GM12891 (cell line): ENCODE data around the gene CCDC88B.
A peak's percentile ranks its signal among the peaks of the same experiment; 100 is the strongest.

Experiments used
- DNase-seq: peaks from one replicate; pipeline ENCODE4 v3.0.0; 2011; ENCODE audit warnings: low spot score; ENCODE audit not compliant: insufficient read length
- FAIRE-seq: peaks from 2 replicates; lab custom pipeline; 2011; peaks lifted over from hg19 to GRCh38; lab: Jason Lieb, UNC
- PAX5 ChIP-seq: IDR thresholded peaks from 2 replicates; pipeline ENCODE4 v1.6.1; 2011; ENCODE audit warnings: low read length, moderate library complexity, mild to moderate bottlenecking; ENCODE audit not compliant: insufficient read depth, severe bottlenecking
- POLR2A ChIP-seq: IDR thresholded peaks from 2 replicates; pipeline ENCODE4 v1.6.1; 2011; ENCODE audit warnings: low read depth, low read length, control low read depth
- POLR2AphosphoS5 ChIP-seq: IDR thresholded peaks from 2 replicates; pipeline ENCODE4 v1.6.1; 2011; ENCODE audit warnings: low read depth, low read length, control low read depth
- POU2F2 ChIP-seq: IDR thresholded peaks from 2 replicates; pipeline ENCODE4 v1.6.1; 2011; ENCODE audit warnings: low read depth, mild to moderate bottlenecking, control low read depth, low read length, moderate library complexity
- SPI1 ChIP-seq: IDR thresholded peaks from 2 replicates; pipeline ENCODE4 v1.6.1; 2011; ENCODE audit warnings: low read depth, low read length, control low read depth
- TAF1 ChIP-seq: IDR thresholded peaks from 2 replicates; pipeline ENCODE4 v1.6.1; 2011; ENCODE audit warnings: low read depth, low read length, control low read depth

Gene CCDC88B

GRCh38 chr11:64369440-64370421 lies 29.7 kb downstream of the CCDC88B start:
- FAIRE-seq, result no peak
- TF ChIP-seq POU2F2, result no peak
- no peak for TF ChIP-seq POLR2AphosphoS5
- TF ChIP-seq POLR2A, result no peak
- TF ChIP-seq TAF1, result no peak
- TF ChIP-seq SPI1, result no peak
- TF ChIP-seq PAX5, result no peak
- DNase-seq, result no peak

DNA sequence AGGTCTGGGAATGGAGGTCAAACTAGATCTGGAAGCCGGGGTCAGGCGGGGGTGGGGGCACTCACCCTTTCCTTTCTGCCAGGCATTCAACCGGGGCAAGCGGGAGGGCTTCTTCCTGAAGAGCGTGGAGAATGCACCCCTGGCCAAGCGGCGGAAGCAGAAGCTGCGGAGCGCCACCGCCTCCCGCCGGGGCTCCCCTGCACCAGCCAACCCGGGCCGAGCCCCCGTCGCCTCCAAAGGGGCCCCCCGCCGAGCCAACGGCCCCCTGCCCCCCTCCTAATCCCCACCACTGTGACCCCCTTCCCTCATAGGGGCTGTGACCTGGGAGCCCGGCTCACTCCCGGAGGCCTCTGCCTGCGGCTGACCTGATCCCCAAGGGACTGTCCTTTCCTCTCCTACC lies 31.2 kb downstream of the CCDC88B start:
- TF ChIP-seq POLR2AphosphoS5, result no peak
- TF ChIP-seq PAX5, result no peak
- TF ChIP-seq POLR2A, result no peak
- TF ChIP-seq SPI1, result no peak
- TF ChIP-seq TAF1, result no peak
- no peak for DNase-seq
- FAIRE-seq, result no peak

GRCh38 chr11:64372021-64372420 lies 32.0 kb downstream of the CCDC88B start:
- no peak for FAIRE-seq
- TF ChIP-seq PAX5 (no peak), POU2F2 (no peak), TAF1 (no peak), POLR2A (no peak), POLR2AphosphoS5 (no peak), SPI1 (no peak)

GRCh38 chr11:64372802-64373597 lies 33.0 kb downstream of the CCDC88B start:
- DNase-seq (no peak), FAIRE-seq (peak; percentile 13)
- TF ChIP-seq PAX5 (no peak), POU2F2 (no peak), SPI1 (no peak), POLR2AphosphoS5 (no peak), TAF1 (no peak), POLR2A (no peak)

More at GRCh38 chr11:64372021-64372420, 32.0 kb downstream of the CCDC88B start:
- DNase-seq, result no peak

GRCh38 chr11:64373598-64373974 lies 33.6 kb downstream of the CCDC88B start:
- FAIRE-seq (no peak), DNase-seq (no peak)
- peak; percentile 66 for TF ChIP-seq SPI1
- TF ChIP-seq TAF1, result no peak
- TF ChIP-seq POU2F2, result no peak

- DNase-seq, result no peak
- no peak for FAIRE-seq
- TF ChIP-seq TAF1, result no peak
- no peak for TF ChIP-seq PAX5
- no peak for TF ChIP-seq SPI1
- no peak for TF ChIP-seq POLR2A
- TF ChIP-seq POU2F2, result no peak
- no peak for TF ChIP-seq POLR2AphosphoS5
These were observed 36.1 kb downstream of the CCDC88B start for GRCh38 chr11:64376071-64376470.

- FAIRE-seq, result no peak
These were observed 38.4 kb downstream of the CCDC88B start for GRCh38 chr11:64378335-64378880.

DNA sequence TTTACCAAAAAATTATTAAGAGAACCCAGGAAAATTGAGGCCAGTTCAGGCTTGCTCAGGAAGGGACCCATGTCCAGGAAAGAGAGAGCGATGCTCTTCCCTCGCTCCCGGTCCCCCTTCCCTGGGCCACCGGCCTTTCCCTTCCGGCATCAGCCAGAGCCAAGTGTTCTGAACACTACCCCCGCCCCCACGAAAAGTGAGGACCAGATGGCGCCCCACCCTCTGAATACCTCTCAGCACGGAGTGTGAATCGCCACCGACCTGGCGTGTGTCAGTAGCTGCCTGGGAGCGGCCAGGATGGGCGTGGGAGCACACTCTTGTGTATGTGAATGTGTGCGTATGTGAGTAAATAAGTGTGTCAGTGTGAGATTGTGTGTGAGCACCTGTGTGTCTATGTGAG lies 39.2 kb downstream of the CCDC88B start:
- FAIRE-seq (no peak), DNase-seq (no peak)
- TF ChIP-seq POLR2A (no peak), POLR2AphosphoS5 (no peak), TAF1 (no peak), SPI1 (no peak), PAX5 (no peak), POU2F2 (no peak)

More at GRCh38 chr11:64378335-64378880, 38.4 kb downstream of the CCDC88B start:
- DNase-seq, result no peak
- TF ChIP-seq POLR2AphosphoS5, result no peak
- no peak for TF ChIP-seq POLR2A
- no peak for TF ChIP-seq PAX5
- no peak for TF ChIP-seq TAF1
- TF ChIP-seq SPI1, result no peak
- no peak for TF ChIP-seq POU2F2
